Activated CD4-positive, alpha-beta T cell treated with anti-CD3 and anti-CD28 coated beads, Interleukin-2, amount 50 U/mL, for 4 hours (primary cell): ENCODE results near the gene TUBA3E.
"Not testable (repeated sequence)": the region's sequence is repeated elsewhere in the genome, so short reads cannot be mapped to it uniquely, and the experiment has no call there.

Source experiments
- DNase-seq, 2 experiments: peaks; one replicate each; pipeline ENCODE4 v3.0.0-alpha.2; 2020

The TUBA3E gene

DNA sequence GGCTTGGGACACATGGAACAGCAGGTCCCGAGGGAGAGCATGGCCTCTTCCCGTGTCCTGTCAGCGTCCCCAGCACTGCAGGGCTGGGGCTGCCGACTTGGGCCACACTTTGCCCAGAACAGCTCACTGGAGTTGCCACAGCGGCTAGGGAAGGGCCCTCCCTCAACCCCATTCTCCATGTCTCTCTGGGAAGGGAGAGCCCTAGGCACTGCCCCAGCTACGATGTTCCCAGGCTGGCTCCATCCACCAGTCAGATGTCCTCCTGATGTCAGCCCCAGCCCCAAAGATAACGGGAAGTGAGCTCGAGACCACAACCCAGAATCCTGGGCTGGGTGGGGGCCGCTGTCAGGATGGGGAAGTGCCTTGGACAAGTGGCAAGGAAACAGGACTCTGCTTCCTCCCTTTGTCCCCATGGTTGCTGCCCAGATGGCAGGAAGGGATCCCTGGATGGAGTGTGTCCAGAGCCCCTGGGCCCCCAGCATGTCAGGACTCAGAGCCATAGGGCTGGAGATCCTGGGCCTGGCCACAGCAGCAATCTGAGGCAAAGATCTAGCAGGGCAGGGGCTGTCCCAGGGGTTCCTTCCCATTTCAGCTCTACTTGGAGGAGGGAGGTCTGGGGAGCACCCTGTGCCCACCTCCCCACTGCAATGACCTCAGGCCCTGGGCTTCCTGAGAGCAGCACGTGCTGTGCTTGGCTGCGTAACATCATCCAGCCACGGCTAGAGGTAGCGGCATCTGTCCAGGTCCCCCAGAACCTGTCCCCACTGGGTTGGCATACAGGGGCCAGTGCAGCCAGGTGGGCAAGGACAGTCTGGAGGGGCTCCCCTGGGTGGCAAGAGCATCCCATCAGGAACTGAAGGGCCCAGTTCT lies 55.6 kb downstream of the TUBA3E start:
- DNase-seq: not testable (repeated sequence)
